Measurements from ENCODE around the gene ULK2. TPM values are rescaled to one million over a fixed set of nuclear protein-coding genes. Genes with fewer than 3 reads are reported as not detected.
A peak's percentile ranks its signal among the peaks of the same experiment; 100 is the strongest.
"Not testable (repeated sequence)": the region's sequence is repeated elsewhere in the genome, so short reads cannot be mapped to it uniquely, and the experiment has no call there.

ULK2 gene
- total RNA-seq, 1 donor from 2014 or later = 20.6 TPM

DNA sequence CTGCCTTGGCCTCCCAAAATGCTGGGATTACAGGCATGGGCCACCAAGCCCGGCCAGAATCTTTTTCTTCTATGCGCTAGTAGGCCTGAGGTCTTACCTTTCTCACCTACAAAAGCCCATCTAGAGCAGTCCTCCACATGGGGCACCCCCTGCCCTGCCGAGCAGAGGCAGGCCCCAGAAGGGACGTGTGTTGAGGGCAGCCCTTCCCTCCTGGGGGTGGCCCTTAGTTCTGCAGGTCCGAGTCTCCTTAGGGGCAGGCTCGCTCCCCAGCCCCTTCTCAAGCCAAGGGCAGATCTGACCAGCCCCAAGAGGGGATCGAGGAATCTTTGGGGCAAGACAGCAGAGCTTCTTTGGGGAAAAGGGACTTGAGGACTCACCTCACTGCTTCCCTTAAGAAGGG, 101.7 kb downstream of the ULK2 start:
- Histone ChIP-seq H3K79me2 (ENCODE audit: low read depth) (no peaks in the 10 kb centered on the region), H3K4me3 (no peak overlapping the region), H3K36me3 (no peaks in the 10 kb centered on the region), H3F3A (ENCODE audit: low read depth) (no peaks in the 10 kb centered on the region), H4K20me1 (ENCODE audit: low read depth) (no peaks in the 10 kb centered on the region), H3K4me1 (no peaks in the 10 kb centered on the region), H3K27ac (no peak overlapping the region), H3K9me3 (ENCODE audit: low read depth) (no peaks in the 10 kb centered on the region), H3K9ac (no peak overlapping the region), H3K4me2 (no peak overlapping the region), H2AFZ (replicated peaks) (no peak overlapping the region), H3K27me3 (no peaks in the 10 kb centered on the region)
- no peak overlapping the region for H3K4me3 Mint-ChIP-seq
- no peaks in the 10 kb centered on the region for H3K36me3 Mint-ChIP-seq
- H3K4me1 Mint-ChIP-seq = no peaks in the 10 kb centered on the region
- peaks cover 8% of the 10 kb centered on the region for H3K27me3 Mint-ChIP-seq (ENCODE audit: insufficient read depth, low read depth)
- DNase-seq (ENCODE audit: low spot score) = no peak
- H3K9me3 Mint-ChIP-seq = no peaks in the 10 kb centered on the region
- no peak overlapping the region for H3K27ac Mint-ChIP-seq
- TF ChIP-seq EZH2phosphoT487 (IDR thresholded peaks at IDR 0.05) = no peak
- TF ChIP-seq, protein P1, sequence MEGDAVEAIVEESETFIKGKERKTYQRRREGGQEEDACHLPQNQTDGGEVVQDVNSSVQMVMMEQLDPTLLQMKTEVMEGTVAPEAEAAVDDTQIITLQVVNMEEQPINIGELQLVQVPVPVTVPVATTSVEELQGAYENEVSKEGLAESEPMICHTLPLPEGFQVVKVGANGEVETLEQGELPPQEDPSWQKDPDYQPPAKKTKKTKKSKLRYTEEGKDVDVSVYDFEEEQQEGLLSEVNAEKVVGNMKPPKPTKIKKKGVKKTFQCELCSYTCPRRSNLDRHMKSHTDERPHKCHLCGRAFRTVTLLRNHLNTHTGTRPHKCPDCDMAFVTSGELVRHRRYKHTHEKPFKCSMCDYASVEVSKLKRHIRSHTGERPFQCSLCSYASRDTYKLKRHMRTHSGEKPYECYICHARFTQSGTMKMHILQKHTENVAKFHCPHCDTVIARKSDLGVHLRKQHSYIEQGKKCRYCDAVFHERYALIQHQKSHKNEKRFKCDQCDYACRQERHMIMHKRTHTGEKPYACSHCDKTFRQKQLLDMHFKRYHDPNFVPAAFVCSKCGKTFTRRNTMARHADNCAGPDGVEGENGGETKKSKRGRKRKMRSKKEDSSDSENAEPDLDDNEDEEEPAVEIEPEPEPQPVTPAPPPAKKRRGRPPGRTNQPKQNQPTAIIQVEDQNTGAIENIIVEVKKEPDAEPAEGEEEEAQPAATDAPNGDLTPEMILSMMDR (IDR thresholded peaks at IDR 0.05) = no peak
- no peak for TF ChIP-seq EZH2 (IDR thresholded peaks at IDR 0.05)

DNA sequence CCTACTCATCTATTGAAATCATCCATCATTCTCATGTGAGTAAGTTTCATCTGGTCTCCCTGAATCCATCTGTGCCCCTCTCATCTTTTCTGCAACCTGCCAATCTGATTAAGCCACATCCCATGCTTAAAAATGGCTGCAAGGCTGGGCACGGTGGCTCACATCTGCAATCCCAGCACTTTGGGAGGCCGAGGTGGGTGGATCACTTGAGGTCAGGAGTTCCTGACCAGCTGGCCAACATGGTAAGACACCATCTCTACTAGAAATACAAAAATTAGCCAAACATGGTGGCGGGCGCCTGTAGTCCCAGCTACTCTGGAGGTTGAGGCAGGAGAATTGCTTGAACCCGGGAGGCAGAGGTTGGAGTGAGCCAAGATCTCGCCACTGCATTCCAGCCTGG, 103.7 kb downstream of the ULK2 start:
- H3K9ac ChIP-seq; H3K27me3 ChIP-seq; H3K9me3 Mint-ChIP-seq; H3K4me1 ChIP-seq; H3K4me3 ChIP-seq; H3K4me3 Mint-ChIP-seq; H3K4me2 ChIP-seq; H3K9me3 ChIP-seq (ENCODE audit: low read depth); DNase-seq (ENCODE audit: low spot score); H4K20me1 ChIP-seq (ENCODE audit: low read depth); H3K36me3 Mint-ChIP-seq; H3K36me3 ChIP-seq; H3K27me3 Mint-ChIP-seq (ENCODE audit: insufficient read depth, low read depth); H3K4me1 Mint-ChIP-seq; H3K27ac ChIP-seq; H3K27ac Mint-ChIP-seq; H3K79me2 ChIP-seq (ENCODE audit: low read depth); H2AFZ ChIP-seq (replicated peaks); H3F3A ChIP-seq (ENCODE audit: low read depth): not testable (repeated sequence)

DNA sequence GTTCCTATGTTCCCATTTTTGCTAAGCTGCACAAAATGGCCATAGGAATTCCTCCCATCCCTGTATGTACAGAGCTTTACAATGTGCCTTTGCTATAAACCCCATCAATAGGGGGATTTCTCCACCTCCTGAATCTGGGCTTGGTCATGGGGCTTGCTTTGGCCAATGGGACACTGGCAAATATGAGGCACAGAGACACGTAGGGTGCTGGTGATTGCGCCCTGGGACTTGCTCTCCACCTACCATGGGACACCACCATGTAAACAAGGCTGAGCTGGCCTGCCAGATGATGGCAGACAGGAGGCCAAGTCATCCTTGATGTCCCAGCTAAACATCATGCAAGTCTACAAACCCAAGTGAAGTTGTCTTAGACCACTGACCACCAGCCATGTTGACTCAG, 104.3 kb downstream of the ULK2 start:
- H3K27me3 ChIP-seq = no peaks in the 10 kb centered on the region
- H3K36me3 Mint-ChIP-seq = no peaks in the 10 kb centered on the region
- H3K4me1 ChIP-seq = peaks cover 3% of the 10 kb centered on the region
- H3K9ac ChIP-seq = no peak overlapping the region
- DNase-seq (ENCODE audit: low spot score) = no peak
- H3K4me3 ChIP-seq = no peak overlapping the region
- H3K27ac Mint-ChIP-seq = no peak overlapping the region
- no peak overlapping the region for H3K4me3 Mint-ChIP-seq
- peaks cover 8% of the 10 kb centered on the region for H3K27me3 Mint-ChIP-seq (ENCODE audit: insufficient read depth, low read depth)
- no peak for TF ChIP-seq EZH2 (IDR thresholded peaks at IDR 0.05)
- no peak for TF ChIP-seq EZH2phosphoT487 (IDR thresholded peaks at IDR 0.05)
- TF ChIP-seq, protein P1 (IDR thresholded peaks at IDR 0.05) = no peak
- H3K9me3 ChIP-seq (ENCODE audit: low read depth) = no peaks in the 10 kb centered on the region
- H3K9me3 Mint-ChIP-seq = no peaks in the 10 kb centered on the region
- H3K27ac ChIP-seq = no peak overlapping the region
- no peak overlapping the region for H3K4me2 ChIP-seq
- no peaks in the 10 kb centered on the region for H4K20me1 ChIP-seq (ENCODE audit: low read depth)
- H3K36me3 ChIP-seq = no peaks in the 10 kb centered on the region
- no peaks in the 10 kb centered on the region for H3K4me1 Mint-ChIP-seq
- no peaks in the 10 kb centered on the region for H3K79me2 ChIP-seq (ENCODE audit: low read depth)
- H2AFZ ChIP-seq (replicated peaks) = no peak overlapping the region
- no peaks in the 10 kb centered on the region for H3F3A ChIP-seq (ENCODE audit: low read depth)

DNA sequence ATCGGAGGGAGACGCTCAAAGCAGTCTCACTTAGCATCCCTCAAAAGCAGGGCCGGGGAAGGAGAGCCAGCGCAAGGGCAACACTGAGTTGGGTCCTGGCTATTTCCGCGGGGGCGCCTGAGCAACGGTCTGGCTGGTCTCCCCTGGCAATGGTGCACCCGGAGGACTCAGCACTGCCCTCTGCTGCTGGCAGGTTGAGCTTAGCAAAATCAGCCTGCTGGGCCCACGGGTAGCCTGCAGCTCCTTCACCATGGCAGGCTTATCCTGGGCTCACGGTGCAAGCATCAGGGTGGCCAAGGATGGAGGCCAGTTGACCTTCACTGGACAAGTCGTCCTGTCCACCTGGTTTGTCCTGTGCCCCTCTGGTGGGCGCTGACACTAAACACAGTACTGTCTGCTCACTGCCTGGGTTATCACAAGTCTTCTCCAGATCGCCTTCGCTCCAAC, 105.2 kb downstream of the ULK2 start:
- H4K20me1 ChIP-seq (ENCODE audit: low read depth) = no peaks in the 10 kb centered on the region
- H3K4me3 ChIP-seq = no peak overlapping the region
- H3F3A ChIP-seq (ENCODE audit: low read depth) = no peaks in the 10 kb centered on the region
- no peak overlapping the region for H3K9ac ChIP-seq
- TF ChIP-seq EZH2phosphoT487 (IDR thresholded peaks at IDR 0.05) (no peak), EZH2 (IDR thresholded peaks at IDR 0.05) (no peak)
- TF ChIP-seq, protein P1 (IDR thresholded peaks at IDR 0.05) = peak; percentile 78
- Mint-ChIP-seq H3K27ac (no peak overlapping the region), H3K27me3 (ENCODE audit: insufficient read depth, low read depth) (peaks cover 10% of the 10 kb centered on the region), H3K9me3 (no peaks in the 10 kb centered on the region), H3K4me1 (no peaks in the 10 kb centered on the region), H3K4me3 (no peak overlapping the region), H3K36me3 (no peaks in the 10 kb centered on the region)
- peaks cover 3% of the 10 kb centered on the region for H3K4me1 ChIP-seq
- H3K79me2 ChIP-seq (ENCODE audit: low read depth) = no peaks in the 10 kb centered on the region
- H3K4me2 ChIP-seq = no peak overlapping the region
- DNase-seq (ENCODE audit: low spot score) = peak; percentile 84
- no peaks in the 10 kb centered on the region for H3K27me3 ChIP-seq
- peak overlapping the region; percentile 90 for H2AFZ ChIP-seq (replicated peaks)
- no peaks in the 10 kb centered on the region for H3K36me3 ChIP-seq
- H3K9me3 ChIP-seq (ENCODE audit: low read depth) = no peaks in the 10 kb centered on the region
- no peak overlapping the region for H3K27ac ChIP-seq

Measured in neural progenitor cell (in vitro differentiated cells).